Measurements from ENCODE around the gene RPA4.

GRCh38 chrX:96883608-96884007 lies at the start of gene RPA4:
- TF ChIP-seq EP300 (IDR thresholded peaks at IDR 0.05; ENCODE audit: borderline replicate concordance) (no peak), USF1 (IDR thresholded peaks at IDR 0.05) (no peak), MAX (IDR thresholded peaks at IDR 0.05) (no peak), RAD21 (IDR thresholded peaks at IDR 0.05; ENCODE audit: low read depth) (no peak), ZBTB7A (IDR thresholded peaks at IDR 0.05; ENCODE audit: low read depth) (no peak), YY1 (IDR thresholded peaks at IDR 0.05; ENCODE audit: low read depth) (no peak), TAF1 (IDR thresholded peaks at IDR 0.05; ENCODE audit: low read depth) (no peak), CREB1 (IDR thresholded peaks at IDR 0.05; ENCODE audit: low read depth) (no peak), TEAD4 (IDR thresholded peaks at IDR 0.05) (no peak), CEBPB (IDR thresholded peaks at IDR 0.05) (no peak), EGR1 (IDR thresholded peaks at IDR 0.05) (no peak), REST (IDR thresholded peaks at IDR 0.05; ENCODE audit: low read depth) (no peak)
